Measurements from ENCODE around the gene GLIS1. TPM values are rescaled to one million over a fixed set of nuclear protein-coding genes. Genes with fewer than 3 reads are reported as not detected.

The GLIS1 gene
- total and polyA plus RNA-seq, 2 experiments from 2014 or later = 0.13 to 1.3 TPM

- Histone ChIP-seq H3K79me2 (no peaks in the 10 kb centered on the region), H3K4me1 (ENCODE audit: insufficient read depth) (no peaks in the 10 kb centered on the region), H2AFZ (no peak overlapping the region), H3K4me2 (no peak overlapping the region), H3K9me2 (replicated peaks; ENCODE audit: insufficient read depth) (no peaks in the 10 kb centered on the region), H3K4me3 (no peak overlapping the region), H3K36me3 (replicated peaks; ENCODE audit: insufficient read depth, low read depth) (no peaks in the 10 kb centered on the region), H3K27ac (no peak overlapping the region), H4K20me1 (ENCODE audit: insufficient read depth, poor library complexity, severe bottlenecking) (no peaks in the 10 kb centered on the region), H3K9me3 (ENCODE audit: low read depth) (no peaks in the 10 kb centered on the region), H3K27me3 (peaks cover 4% of the 10 kb centered on the region)
- 76% methylated on average over 3 of the region's 3 CpGs for WGBS (ENCODE audit: low lambda C conversion rate, missing lambda C conversion rate)
- TF ChIP-seq CTCF (IDR thresholded peaks at IDR 0.05; ENCODE audit: poor library complexity) (no peak), EZH2phosphoT487 (IDR thresholded peaks at IDR 0.05; ENCODE audit: low read depth, severe bottlenecking, unreplicated experiment) (no peak), EZH2 (IDR thresholded peaks at IDR 0.05; ENCODE audit: borderline replicate concordance) (no peak)
- no peak for DNase-seq (ENCODE audit: low spot score)
These were observed 171.5 kb downstream of the GLIS1 start for GRCh38 chr1:53567450-53567849.

- Histone ChIP-seq H4K20me1 (ENCODE audit: insufficient read depth, poor library complexity, severe bottlenecking) (no peaks in the 10 kb centered on the region), H2AFZ (no peak overlapping the region), H3K27me3 (peaks cover 4% of the 10 kb centered on the region), H3K79me2 (no peaks in the 10 kb centered on the region), H3K4me2 (no peak overlapping the region), H3K27ac (no peak overlapping the region), H3K4me1 (ENCODE audit: insufficient read depth) (peaks cover 4% of the 10 kb centered on the region), H3K9me3 (ENCODE audit: low read depth) (no peaks in the 10 kb centered on the region), H3K36me3 (replicated peaks; ENCODE audit: insufficient read depth, low read depth) (no peaks in the 10 kb centered on the region), H3K9me2 (replicated peaks; ENCODE audit: insufficient read depth) (no peaks in the 10 kb centered on the region), H3K4me3 (no peak overlapping the region)
- TF ChIP-seq EZH2phosphoT487 (IDR thresholded peaks at IDR 0.05; ENCODE audit: low read depth, severe bottlenecking, unreplicated experiment) (no peak), CTCF (IDR thresholded peaks at IDR 0.05; ENCODE audit: poor library complexity) (no peak), EZH2 (IDR thresholded peaks at IDR 0.05; ENCODE audit: borderline replicate concordance) (no peak)
- WGBS (ENCODE audit: low lambda C conversion rate, missing lambda C conversion rate) = 48% methylated on average over 4 of the region's 4 CpGs
- no peak for DNase-seq (ENCODE audit: low spot score)
These were observed 175.4 kb downstream of the GLIS1 start for GRCh38 chr1:53563611-53564010.

GRCh38 chr1:53562981-53563379 is 176.0 kb downstream of the GLIS1 start:
- H3K36me3 ChIP-seq (replicated peaks; ENCODE audit: insufficient read depth, low read depth) = no peaks in the 10 kb centered on the region
- H3K9me3 ChIP-seq (ENCODE audit: low read depth) = no peaks in the 10 kb centered on the region
- H3K4me1 ChIP-seq (ENCODE audit: insufficient read depth) = peaks cover 4% of the 10 kb centered on the region
- no peak overlapping the region for H3K4me2 ChIP-seq
- H3K27me3 ChIP-seq = peaks cover 4% of the 10 kb centered on the region
- H2AFZ ChIP-seq = no peak overlapping the region
- no peak for DNase-seq (ENCODE audit: low spot score)
- no peak for TF ChIP-seq EZH2 (IDR thresholded peaks at IDR 0.05; ENCODE audit: borderline replicate concordance)
- TF ChIP-seq CTCF (IDR thresholded peaks at IDR 0.05; ENCODE audit: poor library complexity) = no peak
- TF ChIP-seq EZH2phosphoT487 (IDR thresholded peaks at IDR 0.05; ENCODE audit: low read depth, severe bottlenecking, unreplicated experiment) = no peak
- no peaks in the 10 kb centered on the region for H3K79me2 ChIP-seq
- H3K4me3 ChIP-seq = no peak overlapping the region
- no peaks in the 10 kb centered on the region for H4K20me1 ChIP-seq (ENCODE audit: insufficient read depth, poor library complexity, severe bottlenecking)
- WGBS (ENCODE audit: low lambda C conversion rate, missing lambda C conversion rate) = 96% methylated on average over 3 of the region's 3 CpGs
- no peak overlapping the region for H3K27ac ChIP-seq
- H3K9me2 ChIP-seq (replicated peaks; ENCODE audit: insufficient read depth) = no peaks in the 10 kb centered on the region
